HG03097 (cell line): ENCODE results near the gene HIRIP3.
"Not testable (repeated sequence)": the region's sequence is repeated elsewhere in the genome, so short reads cannot be mapped to it uniquely, and the experiment has no call there.

Experiments used
- ATAC-seq: cut with Tn5 transposase; IDR thresholded peaks from one replicate; pipeline ENCODE4 v1.9.1; 2021; ENCODE audit not compliant: unreplicated experiment, low FRiP score

HIRIP3 gene

GRCh38 chr16:30016555-30017276 is 21.3 kb upstream of the HIRIP3 start:
- ATAC-seq = no peak

DNA sequence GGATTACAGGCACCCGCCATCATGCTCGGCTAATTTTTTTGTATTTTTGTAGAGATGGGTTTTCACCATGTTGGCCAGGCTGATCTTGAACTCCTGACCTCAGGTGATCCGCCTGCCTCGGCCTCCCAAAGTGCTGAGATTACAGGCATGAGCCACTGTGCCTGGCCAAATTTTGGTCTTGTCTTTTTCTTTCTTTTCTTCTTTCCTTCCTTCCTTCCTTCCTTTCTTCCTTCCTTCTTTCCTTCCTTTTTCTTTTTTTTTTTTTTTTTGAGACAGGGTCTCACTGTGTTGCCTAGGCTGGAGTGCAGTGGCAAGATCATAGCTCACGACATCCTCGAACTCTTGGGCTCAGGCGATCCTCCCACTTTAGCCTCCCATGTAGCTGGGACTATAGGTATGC is 20.0 kb upstream of the HIRIP3 start:
- not testable (repeated sequence) for ATAC-seq

- not testable (repeated sequence) for ATAC-seq
These were observed 17.2 kb upstream of the HIRIP3 start for GRCh38 chr16:30012598-30012997.

DNA sequence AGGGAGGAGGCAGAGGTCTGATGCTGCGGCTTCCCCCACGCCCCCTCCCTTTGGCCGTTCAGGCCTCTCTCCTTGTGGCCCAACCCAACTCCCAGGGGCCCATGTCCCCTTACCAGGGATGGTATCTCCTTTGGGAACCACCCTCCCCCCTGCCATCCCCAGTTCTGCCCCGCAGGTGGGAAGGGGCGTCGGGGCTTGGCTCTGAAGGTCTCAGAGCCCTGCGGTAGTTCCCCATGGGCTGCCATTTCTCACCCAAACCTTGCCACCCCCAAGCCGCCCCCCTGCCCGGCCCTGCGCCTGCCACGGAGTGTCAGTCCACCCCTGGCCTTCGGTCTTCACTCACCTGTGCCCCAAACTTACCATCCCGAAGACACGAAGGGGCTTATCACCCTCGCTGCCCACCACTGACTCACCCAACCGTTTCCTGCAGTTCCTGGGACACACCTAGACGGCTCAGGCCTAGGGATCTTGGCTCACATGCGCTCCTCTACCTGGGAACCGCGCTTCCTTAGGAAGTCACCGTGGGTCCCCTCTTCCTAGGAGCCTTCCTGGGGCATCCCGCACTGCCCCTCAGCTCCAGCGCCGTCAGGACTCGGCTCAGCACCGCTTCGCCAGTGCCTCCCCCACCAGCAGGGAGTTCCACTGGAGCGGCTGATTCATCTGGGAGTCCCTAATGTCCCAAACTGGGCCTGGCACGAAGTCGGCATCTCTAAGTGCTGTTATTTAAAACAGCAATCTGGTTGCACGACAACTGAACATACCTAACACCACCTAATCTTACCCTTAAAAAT is 16.5 kb upstream of the HIRIP3 start:
- no peak for ATAC-seq

DNA sequence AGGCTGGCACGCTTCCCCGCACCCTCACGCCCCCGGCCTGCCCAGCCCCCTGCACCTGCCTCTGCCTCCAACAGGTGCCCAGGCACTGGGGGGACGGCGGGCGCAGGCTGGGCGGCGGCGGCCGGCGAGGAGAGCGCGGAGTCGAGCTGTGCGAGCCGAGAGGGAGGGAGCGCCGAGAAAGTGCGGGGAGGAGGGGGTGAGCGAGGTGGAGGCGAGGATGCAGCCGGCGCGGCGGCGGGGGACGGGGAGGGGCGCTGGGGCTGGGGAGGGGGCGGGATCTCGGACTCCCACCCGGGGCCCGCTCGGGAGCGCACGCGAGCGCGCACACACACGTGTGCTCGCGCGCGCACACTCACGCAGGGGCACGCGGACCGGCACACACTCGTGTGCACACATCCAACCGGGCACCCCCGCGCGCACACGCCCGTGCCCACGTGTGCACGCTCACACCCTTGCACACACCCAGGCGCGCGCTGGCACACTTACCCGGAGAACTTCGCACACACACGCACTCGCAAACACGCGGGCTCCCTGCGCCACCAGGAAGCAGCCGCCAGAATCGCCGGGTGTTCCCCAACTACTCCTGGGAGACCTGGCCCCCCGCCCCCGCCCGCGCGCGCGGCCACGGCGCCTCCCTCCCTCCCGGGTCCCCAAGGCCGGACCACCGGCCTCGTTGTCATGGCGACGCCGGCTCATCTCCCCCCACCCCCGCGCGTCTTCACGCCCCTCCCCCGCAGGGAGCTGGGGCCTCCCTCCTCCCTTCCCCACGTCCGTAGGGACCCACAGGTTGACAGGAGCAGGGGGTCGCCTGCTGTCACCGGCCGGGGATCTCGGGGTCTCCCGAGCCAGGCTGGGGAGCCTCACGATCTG is 15.7 kb upstream of the HIRIP3 start, which contains the start of gene DOC2A:
Gene DOC2A, minus strand, starts transcription at position 184 of the 870 bp plus-strand sequence. CDS start 805 bp downstream, outside the sequence.
- ATAC-seq = no peak

DNA sequence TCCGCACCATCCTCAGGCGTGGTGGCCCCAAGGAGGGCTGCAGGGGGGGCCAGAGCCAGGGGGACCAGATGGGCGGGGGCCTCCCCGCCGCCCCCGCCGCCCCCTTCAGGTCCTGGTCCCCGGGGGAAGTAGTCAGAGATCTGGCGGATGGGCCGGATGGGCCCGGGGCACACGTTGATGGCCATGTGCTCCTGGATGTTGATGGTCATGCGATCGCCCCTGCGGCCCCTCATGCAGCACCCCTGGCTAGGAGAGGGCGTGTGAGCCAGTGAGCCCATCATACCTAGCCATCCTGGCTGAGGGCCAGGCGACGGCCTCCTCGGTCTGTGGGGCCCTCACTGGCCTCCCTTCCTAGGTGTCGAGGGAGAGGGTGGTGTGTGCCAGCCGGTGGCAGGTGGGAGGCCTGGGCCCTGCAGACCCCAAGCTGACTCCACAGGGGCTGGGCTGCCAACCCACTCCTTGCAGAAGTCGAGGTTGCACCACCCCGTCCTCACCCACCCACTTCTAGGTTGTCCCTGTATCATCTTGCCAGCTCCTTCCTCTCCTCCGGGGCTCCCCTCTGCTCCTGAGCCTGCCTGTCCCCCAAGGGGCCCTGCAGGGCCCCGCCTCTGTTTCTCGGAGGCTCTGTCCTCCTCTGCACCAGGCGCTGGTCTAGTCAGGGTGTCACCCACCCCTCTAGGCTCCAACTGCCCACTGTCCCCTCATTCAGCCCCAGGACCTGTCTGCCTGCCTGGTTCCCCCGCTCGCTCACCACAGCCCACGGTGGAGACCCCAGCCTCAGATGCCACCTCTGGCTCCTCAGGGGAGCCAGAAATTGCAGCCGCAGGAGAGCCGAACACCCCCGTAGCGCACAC is 14.8 kb upstream of the HIRIP3 start:
- no peak for ATAC-seq

- ATAC-seq = no peak
These were observed 13.9 kb upstream of the HIRIP3 start for GRCh38 chr16:30009085-30009862.

- no peak for ATAC-seq
These were observed 12.0 kb upstream of the HIRIP3 start for GRCh38 chr16:30007378-30007895.

DNA sequence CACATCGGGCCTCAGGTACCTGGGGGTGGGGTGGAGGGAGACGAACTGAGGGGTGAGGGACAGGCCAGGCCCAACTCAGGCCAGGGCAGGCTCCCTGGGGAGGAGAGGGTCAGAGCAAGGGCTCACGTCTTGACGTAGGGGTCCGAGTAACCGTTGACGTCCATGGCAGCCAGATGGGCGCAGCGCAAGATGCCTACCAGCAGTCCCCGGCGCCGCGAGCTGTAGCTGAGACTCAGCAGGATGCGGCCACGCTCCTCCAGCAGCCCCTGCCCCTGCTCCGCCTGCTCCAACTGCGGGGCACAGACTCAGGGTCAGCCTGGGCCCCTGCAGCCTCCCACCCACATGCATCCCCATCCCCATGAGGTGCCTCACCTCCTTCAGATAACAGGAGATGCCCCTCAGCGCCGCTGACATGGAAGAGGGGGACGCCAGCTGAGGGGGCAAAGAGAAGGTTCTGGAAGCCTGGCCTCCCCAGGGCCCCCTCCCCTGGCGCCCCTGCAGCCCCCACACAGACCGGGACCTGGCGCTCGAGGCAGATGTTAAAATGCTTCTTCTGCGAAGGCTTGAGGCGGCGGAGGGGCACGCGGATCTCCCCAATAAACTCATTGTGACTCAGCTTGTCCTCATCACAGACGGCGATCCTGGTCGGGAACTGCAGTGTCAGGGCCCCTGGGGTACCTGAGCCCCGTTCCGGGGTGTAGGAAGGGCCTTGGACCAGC is 11.4 kb upstream of the HIRIP3 start:
- ATAC-seq = no peak

- no peak for ATAC-seq
These were observed 10.7 kb upstream of the HIRIP3 start for GRCh38 chr16:30006095-30006473.

GRCh38 chr16:30005341-30006094 is 10.1 kb upstream of the HIRIP3 start:
- no peak for ATAC-seq

DNA sequence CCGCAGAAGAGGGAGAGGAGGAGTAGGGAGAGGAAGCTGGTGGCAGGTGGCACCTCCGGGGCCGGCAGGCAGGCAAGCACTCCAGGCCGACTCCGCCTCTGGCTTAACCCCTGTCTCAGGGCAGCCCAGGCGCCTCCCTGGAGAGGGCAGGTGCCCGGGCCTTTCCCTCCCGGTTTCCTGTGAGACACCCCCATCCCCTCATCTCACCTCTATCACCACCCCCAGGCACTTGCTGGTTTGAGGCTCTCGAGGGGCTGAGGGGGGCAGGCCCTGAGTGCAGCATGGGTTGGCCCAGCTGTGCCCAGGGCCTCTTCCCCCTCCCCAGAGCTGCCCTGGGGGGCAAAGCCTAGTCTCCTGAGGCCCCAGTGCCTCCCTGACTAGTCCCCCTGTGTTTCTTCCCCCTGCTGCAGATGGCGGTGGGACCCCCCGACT is 9.4 kb upstream of the HIRIP3 start:
- no peak for ATAC-seq

DNA sequence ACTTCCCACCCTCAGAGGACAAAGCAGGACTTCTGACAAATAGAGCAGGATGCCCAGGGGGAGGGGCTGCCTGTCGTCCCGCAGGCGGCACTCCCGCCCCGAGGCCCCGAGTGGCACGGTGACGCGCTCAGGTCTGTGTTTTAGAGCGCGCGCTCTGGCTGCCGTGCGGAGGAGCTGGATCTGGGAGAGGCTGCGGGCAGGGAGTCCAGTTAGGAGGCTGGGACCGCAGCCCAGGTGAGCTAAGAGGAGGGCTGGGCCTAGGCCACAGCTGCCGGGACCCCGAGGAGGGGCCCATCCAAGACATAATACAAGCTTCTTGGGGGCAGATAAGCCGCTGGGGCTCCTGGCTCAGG is 9.0 kb upstream of the HIRIP3 start:
- no peak for ATAC-seq

DNA sequence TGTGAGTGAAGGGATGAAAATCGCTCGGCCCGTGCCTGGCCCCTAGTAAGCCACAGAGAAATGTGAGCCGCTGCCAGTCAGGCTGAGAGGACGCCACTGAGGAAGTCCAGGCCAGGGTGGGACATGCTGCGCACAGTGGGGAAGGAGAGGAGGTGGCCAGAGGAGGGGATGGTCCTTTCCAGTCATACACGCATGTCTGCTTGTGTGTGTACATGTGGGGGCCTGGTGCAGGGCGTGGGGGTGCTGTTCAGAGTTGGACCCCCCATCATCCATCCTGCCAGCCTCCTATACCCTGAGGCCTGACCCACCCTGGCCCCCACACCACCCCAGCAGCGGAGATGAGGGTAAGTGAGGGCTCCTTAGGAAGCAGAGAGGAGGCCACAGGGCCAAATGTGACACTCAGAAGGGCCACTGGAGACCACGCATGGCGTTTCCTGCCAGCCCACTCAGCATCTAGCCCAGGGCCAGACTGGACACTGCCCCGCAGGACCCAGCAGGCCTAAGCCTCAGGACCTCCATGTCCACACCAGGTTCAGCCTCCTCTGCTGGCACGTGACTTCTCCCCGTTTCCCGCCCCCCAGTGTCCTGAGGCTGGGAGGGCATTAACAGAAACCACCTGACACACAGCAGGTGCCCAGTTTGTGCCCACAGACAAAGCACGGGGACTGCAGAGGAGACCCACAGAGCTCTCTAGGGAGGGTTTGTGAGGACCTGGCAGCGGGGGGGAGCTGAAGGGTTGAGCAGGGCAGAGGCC is 8.4 kb upstream of the HIRIP3 start:
- no peak for ATAC-seq

- no peak for ATAC-seq
These were observed 7.4 kb upstream of the HIRIP3 start for GRCh38 chr16:30002614-30003346.
